Activated CD4-positive, alpha-beta T cell treated with anti-CD3 and anti-CD28 coated beads for 36 hours (primary cell): ENCODE results near the gene TBC1D4. TPM values are rescaled to one million over a fixed set of nuclear protein-coding genes. Genes with fewer than 3 reads are reported as not detected.

ENCODE experiments used
- ATAC-seq: fragments of 200-7000 bp; cut with Tn5 transposase; one replicate; pipeline ENCODE4 v1.10.0; 2021; ENCODE audit warnings: mild to moderate bottlenecking, moderate library complexity
- CTCF ChIA-PET: fragments of 350-600 bp; sonication (Branson Sonifier 250); formaldehyde crosslinking; loops from one replicate; lab custom pipeline; 2021; ENCODE audit warnings: antibody characterized with exemption; lab: Charles Lee
- POLR2A ChIA-PET: fragments of 350-600 bp; sonication (Branson Sonifier 250); formaldehyde crosslinking; loops from one replicate; lab custom pipeline; 2021; ENCODE audit warnings: antibody characterized with exemption, inconsistent platforms; lab: Charles Lee
- DNase-seq: peaks from one replicate; pipeline ENCODE4 v3.0.0-alpha.2; 2020
- H3K27ac Mint-ChIP-seq: one replicate; pipeline ENCODE4 v1.8.0; 2021; ENCODE audit warnings: mixed read lengths
- H3K27me3 Mint-ChIP-seq: one replicate; pipeline ENCODE4 v1.8.0; 2021; ENCODE audit warnings: mixed read lengths
- H3K36me3 Mint-ChIP-seq: one replicate; pipeline ENCODE4 v1.8.0; 2021; ENCODE audit warnings: low read depth, mixed read lengths
- H3K4me1 Mint-ChIP-seq: one replicate; pipeline ENCODE4 v1.8.0; 2021; ENCODE audit warnings: mixed read lengths
- H3K4me3 Mint-ChIP-seq: one replicate; pipeline ENCODE4 v1.8.0; 2021; ENCODE audit warnings: mild to moderate bottlenecking, moderate library complexity, mixed read lengths
- H3K9me3 Mint-ChIP-seq: one replicate; pipeline ENCODE4 v1.8.0; 2021; ENCODE audit warnings: low read depth, mixed read lengths
- intact Hi-C, 2 experiments: fragments of 100-400 bp; cut with DNase I in 1 of 2; cut with micrococcal nuclease in 1 of 2; formaldehyde crosslinking; loops; one replicate each; pipeline versions ENCODE4 v1.14.2 to v1.15.1; 2022 to 2024; cut with DNase I, micrococcal nuclease
- total RNA-seq, 2 experiments: library from RNA; stranded (reverse); gene quantifications; one replicate each; pipeline ENCODE4 v1.2.3, GENCODE V29; 2021

Gene TBC1D4
- total RNA-seq, 2 experiments from 2014 or later: 29.4 to 31.7 TPM

GRCh38 chr13:75485286-75486062 is 3.5 kb upstream of the TBC1D4 start:
- ChIA-PET POLR2A (no interaction called here), CTCF (interaction anchor here (0.7 to 1.2 kb wide), 4 partner anchors 9 to 58 kb away, joined by 3 to 4 read pairs (median 3); no protein-coding TSS in a partner anchor)
- intact Hi-C loops: loop anchor here in 1 of 2 experiments (10.0 kb wide), 1 partner anchor 1399 kb away; the partner anchor contains the start of gene KCTD12
- Mint-ChIP-seq H3K9me3 (no peaks in the 10 kb centered on the region), H3K36me3 (no peaks in the 10 kb centered on the region), H3K27me3 (peaks cover 29% of the 10 kb centered on the region), H3K27ac (no peak overlapping the region), H3K4me3 (no peak overlapping the region), H3K4me1 (peaks cover 24% of the 10 kb centered on the region)
- no peak for ATAC-seq
- no peak for DNase-seq

- ATAC-seq: no peak
- intact Hi-C loops: loop anchor here (1.0 to 10.0 kb wide), 10 partner anchors 55 to 1402 kb away; partner anchors contain the start of genes UCHL3 (in 2 of the 2), COMMD6 (in 1 of the 2) and KCTD12 (in 1 of the 2)
- Mint-ChIP-seq H3K27ac (no peak overlapping the region), H3K4me1 (peaks cover 20% of the 10 kb centered on the region), H3K4me3 (peak overlapping the region; percentile 85), H3K27me3 (peaks cover 46% of the 10 kb centered on the region), H3K9me3 (no peaks in the 10 kb centered on the region), H3K36me3 (no peaks in the 10 kb centered on the region)
- no peak for DNase-seq
- ChIA-PET POLR2A (no interaction called here), CTCF (interaction anchor here (0.6 to 2.1 kb wide), 17 partner anchors 9 to 281 kb away, joined by 3 to 9 read pairs (median 4); partner anchors contain the start of gene COMMD6)
Measured at GRCh38 chr13:75482820-75483079, 781 bp upstream of the TBC1D4 start.

- Mint-ChIP-seq H3K27me3 (peaks cover 46% of the 10 kb centered on the region), H3K27ac (peak overlapping the region; percentile 33), H3K4me3 (peak overlapping the region; percentile 85), H3K4me1 (peaks cover 20% of the 10 kb centered on the region), H3K9me3 (no peaks in the 10 kb centered on the region), H3K36me3 (no peaks in the 10 kb centered on the region)
- intact Hi-C loops: loop anchor here (1.0 to 10.0 kb wide), 12 partner anchors 56 to 1403 kb away; partner anchors contain the start of genes UCHL3 (in 2 of the 2), COMMD6 (in 1 of the 2), KCTD12 (in 1 of the 2) and LMO7 (in 1 of the 2)
- ATAC-seq: peak; percentile 31
- POLR2A ChIA-PET: no interaction called here
- peak; percentile 40 for DNase-seq
- CTCF ChIA-PET: interaction anchor here (0.6 to 2.1 kb wide), 16 partner anchors 12 to 282 kb away, joined by 3 to 9 read pairs (median 4); partner anchors contain the start of gene COMMD6
Measured at GRCh38 chr13:75481176-75482069, 546 bp downstream of the TBC1D4 start.

- no peaks in the 10 kb centered on the region for H3K9me3 Mint-ChIP-seq
- DNase-seq (peak; percentile 63), ATAC-seq (peak; percentile 24)
- H3K4me3 Mint-ChIP-seq: peak overlapping the region; percentile 85
- intact Hi-C loops: loop anchor here (2.0 to 10.0 kb wide), 8 partner anchors 93 to 1404 kb away; partner anchors contain the start of genes KCTD12 (in 1 of the 2) and LMO7 (in 1 of the 2)
- CTCF ChIA-PET: interaction anchor here (1.3 kb wide), 1 partner anchor 108 kb away, joined by 4 read pairs; no protein-coding TSS in a partner anchor
- H3K27me3 Mint-ChIP-seq: peaks cover 41% of the 10 kb centered on the region
- peaks cover 14% of the 10 kb centered on the region for H3K4me1 Mint-ChIP-seq
- POLR2A ChIA-PET: no interaction called here
- H3K36me3 Mint-ChIP-seq: no peaks in the 10 kb centered on the region
- H3K27ac Mint-ChIP-seq: peak overlapping the region; percentile 73
Measured at GRCh38 chr13:75480671-75481175, 1.2 kb downstream of the TBC1D4 start.

- POLR2A ChIA-PET: no interaction called here
- Mint-ChIP-seq H3K4me3 (no peak overlapping the region), H3K9me3 (no peaks in the 10 kb centered on the region), H3K4me1 (peaks cover 7% of the 10 kb centered on the region), H3K36me3 (no peaks in the 10 kb centered on the region), H3K27ac (no peak overlapping the region), H3K27me3 (peaks cover 33% of the 10 kb centered on the region)
- intact Hi-C loops: no loop called here
- DNase-seq (no peak), ATAC-seq (no peak)
- CTCF ChIA-PET: interaction anchor here (0.8 to 1.3 kb wide), 3 partner anchors 10 to 106 kb away, joined by 3 to 4 read pairs (median 3); no protein-coding TSS in a partner anchor
Measured at GRCh38 chr13:75479102-75479740, 2.7 kb downstream of the TBC1D4 start.

- Mint-ChIP-seq H3K27me3 (peaks cover 29% of the 10 kb centered on the region), H3K4me3 (no peak overlapping the region), H3K27ac (no peak overlapping the region), H3K36me3 (no peaks in the 10 kb centered on the region), H3K4me1 (peaks cover 7% of the 10 kb centered on the region), H3K9me3 (no peaks in the 10 kb centered on the region)
- ChIA-PET CTCF (interaction anchor here (0.9 to 1.2 kb wide), 2 partner anchors 8 to 10 kb away, joined by 3 read pairs; no protein-coding TSS in a partner anchor), POLR2A (no interaction called here)
- DNase-seq: no peak
- intact Hi-C loops: no loop called here
- no peak for ATAC-seq
Measured at GRCh38 chr13:75478659-75479058, 3.3 kb downstream of the TBC1D4 start.

GRCh38 chr13:75474956-75475355 is 7.0 kb downstream of the TBC1D4 start:
- no peak for ATAC-seq
- intact Hi-C loops: no loop called here
- POLR2A ChIA-PET: no interaction called here
- no peaks in the 10 kb centered on the region for H3K36me3 Mint-ChIP-seq
- H3K9me3 Mint-ChIP-seq: no peaks in the 10 kb centered on the region
- H3K4me1 Mint-ChIP-seq: no peaks in the 10 kb centered on the region
- CTCF ChIA-PET: interaction anchor here (0.8 to 1.1 kb wide), 2 partner anchors 11 to 94 kb away, joined by 3 to 4 read pairs; no protein-coding TSS in a partner anchor
- peaks cover 18% of the 10 kb centered on the region for H3K27me3 Mint-ChIP-seq
- H3K27ac Mint-ChIP-seq: no peak overlapping the region
- H3K4me3 Mint-ChIP-seq: no peak overlapping the region
- no peak for DNase-seq

- ChIA-PET CTCF (interaction anchor here (1.0 kb wide), 1 partner anchor 101 kb away, joined by 3 read pairs; no protein-coding TSS in a partner anchor), POLR2A (no interaction called here)
- H3K36me3 Mint-ChIP-seq: no peaks in the 10 kb centered on the region
- no peak overlapping the region for H3K4me3 Mint-ChIP-seq
- no peaks in the 10 kb centered on the region for H3K9me3 Mint-ChIP-seq
- ATAC-seq (no peak), DNase-seq (no peak)
- intact Hi-C loops: no loop called here
- H3K27me3 Mint-ChIP-seq: peaks cover 13% of the 10 kb centered on the region
- no peak overlapping the region for H3K27ac Mint-ChIP-seq
- no peaks in the 10 kb centered on the region for H3K4me1 Mint-ChIP-seq
Measured at GRCh38 chr13:75473468-75473867, 8.5 kb downstream of the TBC1D4 start.

GRCh38 chr13:75470676-75471075 is 11.3 kb downstream of the TBC1D4 start:
- ATAC-seq (no peak), DNase-seq (no peak)
- Mint-ChIP-seq H3K27me3 (peaks cover 3% of the 10 kb centered on the region), H3K27ac (no peak overlapping the region), H3K36me3 (no peaks in the 10 kb centered on the region), H3K4me3 (no peak overlapping the region), H3K9me3 (no peaks in the 10 kb centered on the region), H3K4me1 (no peaks in the 10 kb centered on the region)
- intact Hi-C loops: no loop called here
- POLR2A ChIA-PET: no interaction called here
- CTCF ChIA-PET: no interaction called here

GRCh38 chr13:75469047-75469446 is 12.9 kb downstream of the TBC1D4 start:
- no peaks in the 10 kb centered on the region for H3K9me3 Mint-ChIP-seq
- intact Hi-C loops: no loop called here
- ChIA-PET CTCF (interaction anchor here (0.5 to 1.2 kb wide), 4 partner anchors 10 to 832 kb away, joined by 3 read pairs; partner anchors contain the start of gene TBC1D4), POLR2A (no interaction called here)
- no peak for DNase-seq
- no peak overlapping the region for H3K4me3 Mint-ChIP-seq
- peaks cover 8% of the 10 kb centered on the region for H3K27me3 Mint-ChIP-seq
- H3K4me1 Mint-ChIP-seq: no peaks in the 10 kb centered on the region
- no peak overlapping the region for H3K27ac Mint-ChIP-seq
- no peak for ATAC-seq
- H3K36me3 Mint-ChIP-seq: no peaks in the 10 kb centered on the region
